ENCODE results near the gene CARD11.

- TF ChIP-seq CTCF (conservative IDR thresholded peaks at IDR 0.05 in 1 of 2, IDR thresholded peaks at IDR 0.05 in 1 of 2; ENCODE audit: extremely low read depth in 1 of 2, insufficient read depth in 1 of 2, low read depth in 1 of 2, low read length in 2 of 2) (peak; percentile 9 to 34), EZH2 (IDR thresholded peaks at IDR 0.05; ENCODE audit: borderline replicate concordance, low read length) (no peak)
These were observed 45.8 kb upstream of the CARD11 start for GRCh38 chr7:3089493-3089892.
